Measurements from ENCODE around the gene SNRPA.
A peak's percentile ranks its signal among the peaks of the same experiment; 100 is the strongest.

DNA sequence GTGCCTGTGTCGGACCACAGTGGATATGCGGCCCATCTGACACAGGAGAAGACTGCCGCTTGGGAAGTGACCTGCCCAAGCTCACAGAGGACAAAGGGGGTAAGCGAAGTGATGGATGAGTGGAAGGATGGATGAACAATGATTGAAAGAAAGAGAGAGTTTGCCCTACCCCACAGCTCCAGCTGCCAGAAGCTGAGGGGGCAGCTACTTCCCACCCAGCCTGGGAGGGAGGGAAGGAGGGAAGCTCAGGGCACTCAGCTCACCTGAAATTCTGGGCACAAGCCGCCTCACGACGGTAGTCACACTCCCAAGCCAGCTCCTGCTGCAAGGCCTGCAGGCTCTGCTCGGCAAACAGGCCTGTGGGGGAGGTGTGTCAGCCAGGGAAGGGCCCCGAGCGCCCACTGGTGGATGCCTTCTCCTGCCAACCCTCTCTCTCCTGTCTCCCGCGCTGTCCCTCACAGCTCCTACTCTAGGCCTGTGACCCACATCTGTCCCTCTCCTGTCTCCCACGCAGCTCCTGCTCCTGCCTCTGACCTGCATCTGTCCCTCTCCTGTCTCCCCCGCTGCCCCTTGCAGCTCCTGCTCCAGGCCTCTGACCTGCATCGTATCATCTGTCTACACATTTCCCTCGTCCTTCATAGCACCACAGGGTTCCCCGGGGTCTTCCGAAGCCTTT is 48.5 kb upstream of the SNRPA start:
- no peak for TF ChIP-seq KLF16 (tag by site-specific recombination; IDR thresholded peaks at IDR 0.05)
- TF ChIP-seq, protein P1, sequence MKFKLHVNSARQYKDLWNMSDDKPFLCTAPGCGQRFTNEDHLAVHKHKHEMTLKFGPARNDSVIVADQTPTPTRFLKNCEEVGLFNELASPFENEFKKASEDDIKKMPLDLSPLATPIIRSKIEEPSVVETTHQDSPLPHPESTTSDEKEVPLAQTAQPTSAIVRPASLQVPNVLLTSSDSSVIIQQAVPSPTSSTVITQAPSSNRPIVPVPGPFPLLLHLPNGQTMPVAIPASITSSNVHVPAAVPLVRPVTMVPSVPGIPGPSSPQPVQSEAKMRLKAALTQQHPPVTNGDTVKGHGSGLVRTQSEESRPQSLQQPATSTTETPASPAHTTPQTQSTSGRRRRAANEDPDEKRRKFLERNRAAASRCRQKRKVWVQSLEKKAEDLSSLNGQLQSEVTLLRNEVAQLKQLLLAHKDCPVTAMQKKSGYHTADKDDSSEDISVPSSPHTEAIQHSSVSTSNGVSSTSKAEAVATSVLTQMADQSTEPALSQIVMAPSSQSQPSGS (tag by site-specific recombination; IDR thresholded peaks at IDR 0.05; ENCODE audit: low read depth): no peak
- TF ChIP-seq, protein P2, sequence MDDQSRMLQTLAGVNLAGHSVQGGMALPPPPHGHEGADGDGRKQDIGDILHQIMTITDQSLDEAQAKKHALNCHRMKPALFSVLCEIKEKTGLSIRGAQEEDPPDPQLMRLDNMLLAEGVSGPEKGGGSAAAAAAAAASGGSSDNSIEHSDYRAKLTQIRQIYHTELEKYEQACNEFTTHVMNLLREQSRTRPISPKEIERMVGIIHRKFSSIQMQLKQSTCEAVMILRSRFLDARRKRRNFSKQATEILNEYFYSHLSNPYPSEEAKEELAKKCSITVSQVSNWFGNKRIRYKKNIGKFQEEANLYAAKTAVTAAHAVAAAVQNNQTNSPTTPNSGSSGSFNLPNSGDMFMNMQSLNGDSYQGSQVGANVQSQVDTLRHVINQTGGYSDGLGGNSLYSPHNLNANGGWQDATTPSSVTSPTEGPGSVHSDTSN (CRISPR knock-in tag; IDR thresholded peaks at IDR 0.05): no peak
- TF ChIP-seq, protein P3, sequence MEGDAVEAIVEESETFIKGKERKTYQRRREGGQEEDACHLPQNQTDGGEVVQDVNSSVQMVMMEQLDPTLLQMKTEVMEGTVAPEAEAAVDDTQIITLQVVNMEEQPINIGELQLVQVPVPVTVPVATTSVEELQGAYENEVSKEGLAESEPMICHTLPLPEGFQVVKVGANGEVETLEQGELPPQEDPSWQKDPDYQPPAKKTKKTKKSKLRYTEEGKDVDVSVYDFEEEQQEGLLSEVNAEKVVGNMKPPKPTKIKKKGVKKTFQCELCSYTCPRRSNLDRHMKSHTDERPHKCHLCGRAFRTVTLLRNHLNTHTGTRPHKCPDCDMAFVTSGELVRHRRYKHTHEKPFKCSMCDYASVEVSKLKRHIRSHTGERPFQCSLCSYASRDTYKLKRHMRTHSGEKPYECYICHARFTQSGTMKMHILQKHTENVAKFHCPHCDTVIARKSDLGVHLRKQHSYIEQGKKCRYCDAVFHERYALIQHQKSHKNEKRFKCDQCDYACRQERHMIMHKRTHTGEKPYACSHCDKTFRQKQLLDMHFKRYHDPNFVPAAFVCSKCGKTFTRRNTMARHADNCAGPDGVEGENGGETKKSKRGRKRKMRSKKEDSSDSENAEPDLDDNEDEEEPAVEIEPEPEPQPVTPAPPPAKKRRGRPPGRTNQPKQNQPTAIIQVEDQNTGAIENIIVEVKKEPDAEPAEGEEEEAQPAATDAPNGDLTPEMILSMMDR (tag by site-specific recombination; IDR thresholded peaks at IDR 0.05): peak; percentile 99
- TF ChIP-seq, protein P4, sequence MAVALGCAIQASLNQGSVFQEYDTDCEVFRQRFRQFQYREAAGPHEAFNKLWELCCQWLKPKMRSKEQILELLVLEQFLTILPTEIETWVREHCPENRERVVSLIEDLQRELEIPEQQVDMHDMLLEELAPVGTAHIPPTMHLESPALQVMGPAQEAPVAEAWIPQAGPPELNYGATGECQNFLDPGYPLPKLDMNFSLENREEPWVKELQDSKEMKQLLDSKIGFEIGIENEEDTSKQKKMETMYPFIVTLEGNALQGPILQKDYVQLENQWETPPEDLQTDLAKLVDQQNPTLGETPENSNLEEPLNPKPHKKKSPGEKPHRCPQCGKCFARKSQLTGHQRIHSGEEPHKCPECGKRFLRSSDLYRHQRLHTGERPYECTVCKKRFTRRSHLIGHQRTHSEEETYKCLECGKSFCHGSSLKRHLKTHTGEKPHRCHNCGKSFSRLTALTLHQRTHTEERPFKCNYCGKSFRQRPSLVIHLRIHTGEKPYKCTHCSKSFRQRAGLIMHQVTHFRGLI (tag by site-specific recombination; IDR thresholded peaks at IDR 0.05): no peak
